ENCODE data around the gene LSM8.
"Not testable (repeated sequence)": the region's sequence is repeated elsewhere in the genome, so short reads cannot be mapped to it uniquely, and the experiment has no call there.

Gene LSM8

GRCh38 chr7:118183786-118184564 lies at the start of gene LSM8:
Gene LSM8, plus strand, starts transcription at chr7:118184164. Its CDS starts 60 bp downstream, at chr7:118184224.
- H4K20me1 ChIP-seq = peaks cover 37% of the 10 kb centered on the region
- H3K4me3 ChIP-seq = peak within 1 kb of the TSS; percentile 80
- no peaks in the 10 kb centered on the region for H3K9me3 ChIP-seq
- peaks cover 28% of the 10 kb centered on the region for H3K36me3 ChIP-seq
- TF ChIP-seq Cebpa-rat (IDR thresholded peaks at IDR 0.05) = no peak
- H3K4me2 ChIP-seq = peak within 1 kb of the TSS; percentile 90
- peak within 1 kb of the TSS; percentile 93 for H3K9ac ChIP-seq
- H3K4me1 ChIP-seq = peaks cover 31% of the 10 kb centered on the region
- no peaks in the 10 kb centered on the region for H3K27me3 ChIP-seq
- peak within 1 kb of the TSS; percentile 95 for H3K27ac ChIP-seq

GRCh38 chr7:118134420-118134819 lies 49.5 kb upstream of the LSM8 start:
- H3K27me3 ChIP-seq, H3K9ac ChIP-seq, H3K27ac ChIP-seq, H3K4me2 ChIP-seq, H3K36me3 ChIP-seq, H3K4me3 ChIP-seq, H4K20me1 ChIP-seq, H3K4me1 ChIP-seq: not testable (repeated sequence)
- peaks cover 13% of the 10 kb centered on the region for H3K9me3 ChIP-seq

- H3K36me3 ChIP-seq = no peaks in the 10 kb centered on the region
- no peak overlapping the region for H3K27ac ChIP-seq
- no peak overlapping the region for H3K4me3 ChIP-seq
- no peaks in the 10 kb centered on the region for H3K27me3 ChIP-seq
- no peak overlapping the region for H3K9ac ChIP-seq
- H3K4me2 ChIP-seq = no peak overlapping the region
- H3K9me3 ChIP-seq = no peaks in the 10 kb centered on the region; the same call in 1 of the 2 replicates
- TF ChIP-seq Cebpa-rat (IDR thresholded peaks at IDR 0.05) = no peak
- no peaks in the 10 kb centered on the region for H4K20me1 ChIP-seq
- H3K4me1 ChIP-seq = no peaks in the 10 kb centered on the region
Observed at GRCh38 chr7:118140468-118140867, 43.5 kb upstream of the LSM8 start.

GRCh38 chr7:118142012-118142411 lies 42.0 kb upstream of the LSM8 start:
- H3K27ac ChIP-seq = no peak overlapping the region
- no peaks in the 10 kb centered on the region for H3K36me3 ChIP-seq
- TF ChIP-seq Cebpa-rat (IDR thresholded peaks at IDR 0.05) = no peak
- H3K27me3 ChIP-seq = no peaks in the 10 kb centered on the region
- H3K4me2 ChIP-seq = no peak overlapping the region
- H3K4me3 ChIP-seq = no peak overlapping the region
- H4K20me1 ChIP-seq = no peaks in the 10 kb centered on the region
- H3K9ac ChIP-seq = no peak overlapping the region
- no peaks in the 10 kb centered on the region for H3K9me3 ChIP-seq
- no peaks in the 10 kb centered on the region for H3K4me1 ChIP-seq

GRCh38 chr7:118148930-118149329 lies 35.0 kb upstream of the LSM8 start:
- Histone ChIP-seq H3K36me3 (no peaks in the 10 kb centered on the region), H3K4me3 (no peak overlapping the region), H3K27ac (no peak overlapping the region), H3K4me1 (no peaks in the 10 kb centered on the region), H3K9ac (no peak overlapping the region), H3K27me3 (no peaks in the 10 kb centered on the region), H4K20me1 (no peaks in the 10 kb centered on the region), H3K9me3 (no peaks in the 10 kb centered on the region), H3K4me2 (no peak overlapping the region)
- no peak for TF ChIP-seq Cebpa-rat (IDR thresholded peaks at IDR 0.05)

GRCh38 chr7:118149394-118149793 lies 34.6 kb upstream of the LSM8 start:
- no peaks in the 10 kb centered on the region for H3K4me1 ChIP-seq
- no peaks in the 10 kb centered on the region for H3K9me3 ChIP-seq
- H3K27ac ChIP-seq = no peak overlapping the region
- no peak overlapping the region for H3K4me3 ChIP-seq
- H3K9ac ChIP-seq = no peak overlapping the region
- H4K20me1 ChIP-seq = no peaks in the 10 kb centered on the region
- no peaks in the 10 kb centered on the region for H3K36me3 ChIP-seq
- no peak for TF ChIP-seq Cebpa-rat (IDR thresholded peaks at IDR 0.05)
- no peak overlapping the region for H3K4me2 ChIP-seq
- H3K27me3 ChIP-seq = no peaks in the 10 kb centered on the region

GRCh38 chr7:118151671-118152070 lies 32.3 kb upstream of the LSM8 start:
- Histone ChIP-seq H3K27ac (no peak overlapping the region), H3K36me3 (no peaks in the 10 kb centered on the region), H3K4me1 (no peaks in the 10 kb centered on the region), H3K4me3 (no peak overlapping the region), H3K9me3 (peaks cover 1% of the 10 kb centered on the region; the same call in 1 of the 2 replicates), H3K4me2 (no peak overlapping the region), H3K27me3 (no peaks in the 10 kb centered on the region), H3K9ac (no peak overlapping the region), H4K20me1 (no peaks in the 10 kb centered on the region)
- TF ChIP-seq Cebpa-rat (IDR thresholded peaks at IDR 0.05) = no peak

GRCh38 chr7:118152149-118152548 lies 31.8 kb upstream of the LSM8 start:
- no peak overlapping the region for H3K27ac ChIP-seq
- H3K9me3 ChIP-seq = peaks cover 5% of the 10 kb centered on the region; the same call in 1 of the 2 replicates
- no peak for TF ChIP-seq Cebpa-rat (IDR thresholded peaks at IDR 0.05)
- H4K20me1 ChIP-seq = no peaks in the 10 kb centered on the region
- H3K27me3 ChIP-seq = no peaks in the 10 kb centered on the region
- H3K36me3 ChIP-seq = no peaks in the 10 kb centered on the region
- no peak overlapping the region for H3K9ac ChIP-seq
- no peaks in the 10 kb centered on the region for H3K4me1 ChIP-seq
- no peak overlapping the region for H3K4me2 ChIP-seq
- no peak overlapping the region for H3K4me3 ChIP-seq

GRCh38 chr7:118152654-118153053 lies 31.3 kb upstream of the LSM8 start:
- TF ChIP-seq Cebpa-rat (IDR thresholded peaks at IDR 0.05) = no peak
- no peaks in the 10 kb centered on the region for H3K27me3 ChIP-seq
- H3K9me3 ChIP-seq = peaks cover 5% of the 10 kb centered on the region; the same call in 1 of the 2 replicates
- no peak overlapping the region for H3K4me3 ChIP-seq
- H3K9ac ChIP-seq = no peak overlapping the region
- H3K4me2 ChIP-seq = no peak overlapping the region
- no peak overlapping the region for H3K27ac ChIP-seq
- no peaks in the 10 kb centered on the region for H3K4me1 ChIP-seq
- H4K20me1 ChIP-seq = no peaks in the 10 kb centered on the region
- no peaks in the 10 kb centered on the region for H3K36me3 ChIP-seq

- no peaks in the 10 kb centered on the region for H3K36me3 ChIP-seq
- H3K27me3 ChIP-seq = no peaks in the 10 kb centered on the region
- H3K4me1 ChIP-seq = no peaks in the 10 kb centered on the region
- no peak overlapping the region for H3K9ac ChIP-seq
- no peak overlapping the region for H3K27ac ChIP-seq
- H3K9me3 ChIP-seq = peaks cover 14% of the 10 kb centered on the region
- H4K20me1 ChIP-seq = no peaks in the 10 kb centered on the region
- no peak overlapping the region for H3K4me3 ChIP-seq
- TF ChIP-seq Cebpa-rat (IDR thresholded peaks at IDR 0.05) = no peak
- H3K4me2 ChIP-seq = no peak overlapping the region
Observed at GRCh38 chr7:118153551-118154177, 30.3 kb upstream of the LSM8 start.

All from BLaER1 (cell line).